ENCODE measurements around the gene CBL.

CBL gene

DNA sequence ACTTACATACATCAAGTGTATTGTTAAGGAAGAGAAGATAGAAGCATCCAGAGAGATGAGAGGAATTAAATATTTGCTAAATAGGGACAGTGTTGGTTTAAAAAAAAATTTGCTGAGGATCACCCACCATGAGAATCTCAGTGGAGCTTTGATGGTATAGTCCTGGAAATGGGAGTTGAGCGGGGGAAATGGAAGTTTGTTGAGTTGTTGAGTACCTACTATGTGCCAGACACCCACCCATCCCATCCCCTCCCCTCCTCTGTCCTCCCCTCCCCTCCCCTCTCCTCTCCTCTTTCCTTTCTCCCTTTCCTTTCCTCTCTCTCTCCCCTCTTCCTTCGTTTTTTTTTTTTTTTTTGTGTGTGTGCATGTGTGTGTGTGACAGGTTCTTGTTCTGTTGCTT is 145.1 kb downstream of the CBL start:
- no peak for DNase-seq

DNA sequence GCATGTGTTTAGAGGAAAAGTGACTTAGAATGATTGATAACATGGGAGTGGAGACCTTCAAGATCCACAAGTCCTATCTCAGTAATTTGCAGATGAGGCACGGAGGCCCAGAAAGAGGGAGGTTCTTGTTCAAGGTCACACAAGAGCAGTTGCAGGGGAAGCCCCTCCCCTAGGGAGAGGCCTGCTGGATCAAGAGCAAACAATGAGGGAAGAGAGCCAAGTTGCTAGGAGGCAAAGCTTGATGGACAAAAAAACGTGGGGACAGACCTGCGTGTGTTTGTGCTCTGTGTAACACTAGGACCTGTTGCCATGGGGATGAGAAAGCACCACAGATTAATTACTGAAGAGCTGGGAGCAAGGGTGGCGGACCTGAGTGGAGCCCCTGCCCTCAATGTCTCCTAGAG is 146.7 kb downstream of the CBL start:
- DNase-seq: peak; percentile 88

DNA sequence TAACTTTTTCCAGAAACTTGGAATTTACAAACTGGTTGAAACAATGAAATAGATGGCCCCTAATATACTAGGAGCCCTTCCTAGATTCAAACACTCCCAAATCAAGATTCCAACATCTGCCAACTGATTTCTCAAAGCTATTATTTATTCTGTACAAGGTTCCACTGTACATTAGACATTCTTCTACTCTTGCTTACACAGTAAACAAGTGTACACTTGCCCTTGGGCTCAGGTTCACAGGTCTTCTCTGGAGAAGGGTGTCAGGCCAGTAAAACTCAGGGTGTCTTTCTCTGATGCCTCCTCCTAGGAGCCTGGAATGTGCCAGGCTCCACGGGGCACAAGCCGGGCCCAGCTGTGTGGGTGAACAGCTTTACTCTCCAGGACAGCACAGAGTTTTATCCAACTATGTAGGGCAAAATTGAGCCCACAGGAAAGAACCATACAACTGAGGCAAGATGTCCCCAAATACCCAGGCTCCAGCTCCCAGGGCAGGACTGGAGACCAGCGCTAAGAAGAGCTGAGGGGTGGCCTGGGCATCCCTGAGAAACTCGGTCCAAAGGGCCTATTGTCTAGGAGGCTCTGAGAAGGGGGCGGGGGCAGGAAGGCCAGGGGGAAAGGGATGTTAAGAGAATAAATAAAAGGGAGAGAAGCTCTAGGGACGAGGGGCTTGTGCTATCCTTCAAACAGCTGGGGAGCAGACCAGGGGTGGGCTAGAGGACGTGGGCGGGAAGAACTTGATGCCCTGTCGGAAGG is 149.1 kb downstream of the CBL start:
- no peak for DNase-seq

DNA sequence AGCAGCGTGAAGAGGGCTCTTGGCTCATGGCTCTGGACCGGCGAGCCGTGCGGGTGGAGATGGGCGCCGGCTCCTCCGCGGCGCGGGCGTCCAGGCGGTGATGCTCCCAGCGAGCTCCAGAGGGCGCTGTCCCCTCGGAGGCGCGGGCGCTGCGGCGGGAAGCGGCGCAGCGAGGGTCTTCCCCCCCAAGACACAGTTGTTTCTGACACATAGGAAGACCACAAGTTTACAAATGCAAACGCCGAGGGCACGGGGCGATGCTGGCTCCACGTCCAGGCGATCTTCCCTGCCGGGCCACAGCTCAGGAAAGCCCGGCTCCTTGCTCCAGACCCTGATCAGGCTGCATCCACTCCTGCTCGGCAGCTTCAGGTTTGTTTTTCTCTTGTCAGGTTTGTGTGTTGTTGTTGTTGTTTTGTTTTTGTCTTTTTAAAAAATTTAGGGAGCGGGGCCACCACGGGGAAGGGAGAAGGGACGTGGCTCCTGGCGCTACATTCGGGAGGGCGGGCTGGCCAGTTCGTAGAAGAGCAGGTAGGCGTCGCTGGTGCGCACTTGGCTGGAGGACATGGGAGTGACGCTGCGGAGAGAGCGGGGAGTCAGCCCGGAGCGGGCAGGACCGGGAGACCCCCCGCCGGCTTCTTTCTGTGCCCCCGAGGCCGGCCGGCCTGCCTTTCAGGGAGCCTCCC is 150.4 kb downstream of the CBL start:
- DNase-seq: peak; percentile 40

- DNase-seq: no peak
Observed at GRCh38 chr11:119357074-119357473, 150.9 kb downstream of the CBL start.
